Endothelial cell of umbilical vein (primary cell): ENCODE data around the gene TLN1. TPM values are rescaled to one million over a fixed set of nuclear protein-coding genes. Genes with fewer than 3 reads are reported as not detected.

Experiments
- BruUV-seq: library from RNA; stranded (reverse); fragments of 400-500 nt; replicated peaks from 2 replicates; lab custom pipeline; 2021; lab: Mats Ljungman, UMichigan
- CTCF ChIA-PET: fragments of 300-600, 350-600 bp; sonication (Branson Sonifier 250); formaldehyde crosslinking; loops from one replicate; lab custom pipeline; 2021; ENCODE audit warnings: antibody characterized with exemption, inconsistent platforms; lab: Charles Lee
- POLR2A ChIA-PET: fragments of 300-600, 350-600 bp; sonication (Branson Sonifier 250); formaldehyde crosslinking; loops from one replicate; lab custom pipeline; 2021; ENCODE audit warnings: antibody characterized with exemption, inconsistent platforms; lab: Charles Lee
- DNase-seq: peaks from one replicate; pipeline ENCODE4 v3.0.0-alpha.2; 2011; ENCODE audit warnings: low read depth, low spot score
- FAIRE-seq: peaks from 2 replicates; lab custom pipeline; 2011; peaks lifted over from hg19 to GRCh38; lab: Jason Lieb, UNC
- H2AFZ ChIP-seq: 2 replicates; pipeline ENCODE4 v1.6.0; 2012; ENCODE audit warnings: low read depth, low read length, control low read depth, inconsistent platforms
- H3K27ac ChIP-seq: 2 replicates; pipeline ENCODE4 v1.5.1; 2011; ENCODE audit warnings: low read depth, mild to moderate bottlenecking, control low read depth, low read length, moderate library complexity; ENCODE audit not compliant: insufficient read depth
- H3K27me3 ChIP-seq, 2 experiments: 2 replicates each; pipeline versions ENCODE4 v1.6.0 to v1.6.1; 2011; ENCODE audit warnings: low read length in 2 of 2, mixed read lengths in 1 of 2; ENCODE audit not compliant: control insufficient read depth in 2 of 2, insufficient read depth in 2 of 2
- H3K36me3 ChIP-seq, 2 experiments: 2 replicates in 1 of 2; 3 replicates in 1 of 2; pipeline ENCODE4 v1.5.1; 2011; ENCODE audit warnings: low read length in 2 of 2, mild to moderate bottlenecking in 1 of 2, moderate library complexity in 1 of 2; ENCODE audit not compliant: control insufficient read depth in 2 of 2, insufficient read depth in 2 of 2; ENCODE audit errors: extremely low read depth in 1 of 2
- H3K4me1 ChIP-seq: 3 replicates; pipeline ENCODE4 v1.5.1; 2011; ENCODE audit warnings: mild to moderate bottlenecking, low read length; ENCODE audit not compliant: control insufficient read depth, insufficient read depth; ENCODE audit errors: extremely low read depth
- H3K4me2 ChIP-seq: 2 replicates; pipeline ENCODE4 v1.6.1; 2011; ENCODE audit warnings: low read length, control low read depth, mixed read lengths; ENCODE audit not compliant: insufficient read depth
- H3K4me3 ChIP-seq, 3 experiments: fragments of 200-600 bp in 1 of 3; sonication (generic), shearing (Covaris generic) in 1 of 3; replicated peaks in 1 of 3; 2 replicates each; pipeline ENCODE4 v1.5.1; 2011 to 2016; ENCODE audit warnings: control low read depth in 3 of 3, low read length in 3 of 3, mild to moderate bottlenecking in 2 of 3, inconsistent platforms in 1 of 3, low read depth in 1 of 3, moderate library complexity in 1 of 3; ENCODE audit not compliant: insufficient read depth in 1 of 3
- H3K79me2 ChIP-seq: 2 replicates; pipeline ENCODE4 v1.6.0; 2012; ENCODE audit warnings: low read length, inconsistent platforms; ENCODE audit not compliant: control insufficient read depth, insufficient read depth
- H3K9ac ChIP-seq: replicated peaks from 2 replicates; pipeline ENCODE3; 2011; ENCODE audit warnings: low read length, control low read depth; ENCODE audit not compliant: insufficient read depth; ENCODE audit errors: extremely low read depth
- H3K9me1 ChIP-seq: replicated peaks from 3 replicates; pipeline ENCODE4 v1.6.0; 2011; ENCODE audit warnings: mild to moderate bottlenecking, low read length; ENCODE audit not compliant: control insufficient read depth, insufficient read depth; ENCODE audit errors: extremely low read depth
- H3K9me3 ChIP-seq: replicated peaks from 2 replicates; pipeline ENCODE4 v1.5.1; 2012; ENCODE audit warnings: low read length, inconsistent platforms; ENCODE audit not compliant: control insufficient read depth, insufficient read depth
- H4K20me1 ChIP-seq: replicated peaks from 2 replicates; pipeline ENCODE3; 2011; ENCODE audit warnings: mild to moderate bottlenecking, low read length; ENCODE audit not compliant: control insufficient read depth, insufficient read depth; ENCODE audit errors: extremely low read depth
- EZH2 ChIP-seq: IDR thresholded peaks from 2 replicates; pipeline ENCODE4 v1.6.1; 2012; ENCODE audit warnings: borderline replicate concordance, low read depth, mild to moderate bottlenecking, moderate library complexity, low read length, inconsistent platforms; ENCODE audit not compliant: severe bottlenecking
- FOS ChIP-seq: IDR thresholded peaks from 2 replicates; pipeline ENCODE4 v1.6.1; 2011; ENCODE audit warnings: mild to moderate bottlenecking, low read length, moderate library complexity, borderline replicate concordance; ENCODE audit not compliant: insufficient read depth
- GATA2 ChIP-seq: IDR thresholded peaks from 2 replicates; pipeline ENCODE4 v1.7.0; 2011; ENCODE audit warnings: low read depth, mild to moderate bottlenecking, moderate library complexity, mixed read lengths, low read length; ENCODE audit not compliant: insufficient read length, insufficient read depth
- JUN ChIP-seq: IDR thresholded peaks from 2 replicates; pipeline ENCODE4 v1.6.1; 2011; ENCODE audit warnings: borderline replicate concordance, low read depth; ENCODE audit not compliant: insufficient read length, insufficient read depth
- MYC ChIP-seq: IDR thresholded peaks from one replicate; pipeline ENCODE4 v1.6.1; 2011; ENCODE audit warnings: mild to moderate bottlenecking, low read depth, low read length
- POLR2A ChIP-seq: IDR thresholded peaks from 2 replicates; pipeline ENCODE4 v1.6.1; 2012; ENCODE audit warnings: low read depth, mild to moderate bottlenecking, control low read depth, low read length
- POLR2AphosphoS5 ChIP-seq: IDR thresholded peaks from 2 replicates; pipeline ENCODE4 v1.6.1; 2012; ENCODE audit warnings: low read depth, mild to moderate bottlenecking, control low read depth, low read length, moderate library complexity; ENCODE audit not compliant: insufficient read depth
- dilution Hi-C: fragments of 300-500 bp; cut with MboI; formaldehyde crosslinking; loops from one replicate; pipeline ENCODE4 v1.15.0; 2019; ENCODE audit warnings: low sequenced_read_pairs; ENCODE audit not compliant: extremely low pct_ligation_motif_present
- intact Hi-C: fragments of 100-400 bp; cut with micrococcal nuclease; formaldehyde crosslinking; loops from one replicate; pipeline ENCODE4 v1.10.0; 2022
- polyA plus RNA-seq, 4 experiments: library from polyadenylated mRNA; depleted of rRNA in 3 of 4; stranded (reverse) in 3 of 4; unstranded in 1 of 4; fragments of >200 nt; gene quantifications; 2 replicates each; pipeline versions ENCODE4 v1.2.1 to v1.2.3, GENCODE V29; 2011 to 2012; ENCODE audit warnings: missing spikeins in 1 of 4
- total RNA-seq: library from RNA; stranded (reverse); gene quantifications from 2 replicates; pipeline ENCODE4 v1.2.3, GENCODE V29; 2021
- TF ChIP-seq, protein P1 (sequence below): IDR thresholded peaks from 2 replicates; pipeline ENCODE4 v1.6.1; 2011; ENCODE audit not compliant: insufficient read depth, insufficient read length
- TF ChIP-seq, protein P2 (sequence below), 2 donors: IDR thresholded peaks; 1 replicate in 1 of 2; 2 replicates in 1 of 2; pipeline ENCODE4 v1.5.1; 2011; ENCODE audit warnings: low read length in 2 of 2, mild to moderate bottlenecking in 2 of 2, moderate library complexity in 2 of 2, control low read depth in 1 of 2, inconsistent platforms in 1 of 2, low read depth in 1 of 2; ENCODE audit not compliant: insufficient read depth in 1 of 2; ENCODE audit errors: extremely low read depth in 1 of 2

Gene TLN1
- total and polyA plus RNA-seq, 2 donors (not counting 3 experiments of a cell fraction or from before 2014, with no cell fraction given) = 120 to 450 TPM

DNA sequence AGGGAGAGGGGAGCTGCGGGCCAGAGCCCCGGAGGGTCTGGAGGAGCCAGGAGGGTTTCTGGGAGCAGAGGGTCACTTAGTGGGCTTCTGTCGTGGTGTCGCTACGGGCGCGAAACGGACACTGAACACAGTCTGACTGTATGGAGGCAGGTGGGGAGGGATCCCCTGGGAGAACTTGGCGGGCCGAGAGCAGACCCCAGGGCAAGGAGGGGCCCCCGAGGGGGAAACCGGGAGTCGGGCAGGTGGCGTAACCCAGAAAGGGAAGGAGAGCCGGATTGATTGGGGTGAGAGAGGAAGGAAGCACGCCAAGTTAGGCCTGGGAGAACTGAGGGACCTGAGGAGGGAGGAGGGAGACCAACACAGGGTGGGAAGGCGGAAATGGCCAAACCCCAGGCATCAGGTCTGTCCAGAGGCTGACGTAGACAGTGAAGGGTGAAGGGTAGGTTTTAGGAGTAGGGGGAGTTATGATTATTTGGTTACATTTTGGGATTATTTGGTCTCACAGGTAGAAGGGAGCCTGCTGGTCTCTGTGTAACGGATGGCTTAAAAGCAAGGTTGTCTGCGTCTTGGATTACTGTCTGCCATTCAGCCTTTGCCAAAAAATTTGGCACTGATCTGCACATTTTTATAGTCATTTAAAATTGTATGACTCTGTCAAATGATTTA lies 25.4 kb upstream of the TLN1 start:
- BruUV-seq = no TSS peak
- Histone ChIP-seq H4K20me1 (no peaks in the 10 kb centered on the region), H3K4me2 (peak overlapping the region; percentile 14), H3K4me1 (peaks cover 93% of the 10 kb centered on the region), H3K9me3 (no peaks in the 10 kb centered on the region), H3K4me3 (peak overlapping the region in 2 of 3 experiments; percentile 8 to 15), H3K79me2 (peaks cover 7% of the 10 kb centered on the region), H3K36me3 (peaks cover 0 to 2% of the 10 kb centered on the region in 2 experiments), H2AFZ (no peak overlapping the region), H3K27me3 (no peaks in the 10 kb centered on the region), H3K27ac (peak overlapping the region; percentile 97), H3K9me1 (no peaks in the 10 kb centered on the region), H3K9ac (peak overlapping the region; percentile 93)
- no peak for TF ChIP-seq FOS
- TF ChIP-seq, protein P1, sequence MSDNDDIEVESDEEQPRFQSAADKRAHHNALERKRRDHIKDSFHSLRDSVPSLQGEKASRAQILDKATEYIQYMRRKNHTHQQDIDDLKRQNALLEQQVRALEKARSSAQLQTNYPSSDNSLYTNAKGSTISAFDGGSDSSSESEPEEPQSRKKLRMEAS = no peak
- TF ChIP-seq GATA2 = no peak
- TF ChIP-seq, protein P2, sequence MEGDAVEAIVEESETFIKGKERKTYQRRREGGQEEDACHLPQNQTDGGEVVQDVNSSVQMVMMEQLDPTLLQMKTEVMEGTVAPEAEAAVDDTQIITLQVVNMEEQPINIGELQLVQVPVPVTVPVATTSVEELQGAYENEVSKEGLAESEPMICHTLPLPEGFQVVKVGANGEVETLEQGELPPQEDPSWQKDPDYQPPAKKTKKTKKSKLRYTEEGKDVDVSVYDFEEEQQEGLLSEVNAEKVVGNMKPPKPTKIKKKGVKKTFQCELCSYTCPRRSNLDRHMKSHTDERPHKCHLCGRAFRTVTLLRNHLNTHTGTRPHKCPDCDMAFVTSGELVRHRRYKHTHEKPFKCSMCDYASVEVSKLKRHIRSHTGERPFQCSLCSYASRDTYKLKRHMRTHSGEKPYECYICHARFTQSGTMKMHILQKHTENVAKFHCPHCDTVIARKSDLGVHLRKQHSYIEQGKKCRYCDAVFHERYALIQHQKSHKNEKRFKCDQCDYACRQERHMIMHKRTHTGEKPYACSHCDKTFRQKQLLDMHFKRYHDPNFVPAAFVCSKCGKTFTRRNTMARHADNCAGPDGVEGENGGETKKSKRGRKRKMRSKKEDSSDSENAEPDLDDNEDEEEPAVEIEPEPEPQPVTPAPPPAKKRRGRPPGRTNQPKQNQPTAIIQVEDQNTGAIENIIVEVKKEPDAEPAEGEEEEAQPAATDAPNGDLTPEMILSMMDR (IDR thresholded peaks at IDR 0.05; ENCODE audit: extremely low read depth in 1 of 2, insufficient read depth in 1 of 2, low read depth in 1 of 2, low read length in 2 of 2) = no peak
- no peak for TF ChIP-seq EZH2
- TF ChIP-seq POLR2A = peak; percentile 66
- TF ChIP-seq JUN = no peak
- peak; percentile 47 for TF ChIP-seq POLR2AphosphoS5
- peak; percentile 57 for TF ChIP-seq MYC
- FAIRE-seq (peak; percentile 40), DNase-seq (peak; percentile 54)
- POLR2A ChIA-PET = interaction anchor here (0.6 to 1.6 kb wide), 3 partner anchors 11 to 33 kb away, joined by 3 to 5 read pairs (median 4); no protein-coding TSS in a partner anchor
- CTCF ChIA-PET = interaction anchor here (0.7 to 7.2 kb wide), 11 partner anchors 9 to 69 kb away, joined by 3 to 62 read pairs (median 5); partner anchors contain the start of genes CREB3, GBA2, RGP1 and SPAG8
- intact Hi-C loops = loop anchor here (2.0 kb wide), 4 partner anchors 13 to 149 kb away; partner anchors contain the start of genes HRCT1 and SPAG8
- dilution Hi-C loops = no loop called here
